ENCODE measurements around the gene CFAP46. TPM values are rescaled to one million over a fixed set of nuclear protein-coding genes. Genes with fewer than 3 reads are reported as not detected.

CFAP46 gene
- total and polyA plus RNA-seq, 4 donors: 3.1 to 18.8 (median 7.1) TPM

GRCh38 chr10:132777441-132777840 lies 164.9 kb downstream of the CFAP46 start:
- H3K27ac ChIP-seq (ENCODE audit: low read depth in 1 of 2, low read length in 1 of 2): no peak overlapping the region
- no peak overlapping the region for H3K4me3 ChIP-seq
- DNase-seq (no peak), ATAC-seq (ENCODE audit: insufficient read depth, low FRiP score) (no peak)
- no peak overlapping the region for H3K9ac ChIP-seq (ENCODE audit: insufficient read depth in 1 of 2, low read length in 2 of 2)
- 93 to 98% methylated on average over 14 of the region's 14 CpGs for WGBS, 2 donors
- peaks cover 0 to 51% (median 4%) of the 10 kb centered on the region in 4 donors for H3K36me3 ChIP-seq (ENCODE audit: control insufficient read depth in 4 of 4, insufficient read depth in 4 of 4, low read length in 4 of 4)
- peaks cover 3 to 4% (median 3%) of the 10 kb centered on the region in 3 donors for H3K27me3 ChIP-seq (ENCODE audit: control insufficient read depth in 3 of 3, insufficient read depth in 3 of 3, low read length in 2 of 3)
- TF ChIP-seq CTCF (IDR thresholded peaks at IDR 0.05; ENCODE audit: control extremely low read depth, extremely low read depth): no peak
- no peaks in the 10 kb centered on the region for H3K4me1 ChIP-seq (ENCODE audit: control insufficient read depth in 5 of 5, insufficient read depth in 5 of 5, low read length in 5 of 5)
- H3K9me3 ChIP-seq (ENCODE audit: control insufficient read depth in 4 of 4, insufficient read depth in 3 of 4, low read length in 3 of 4): peaks cover 0 to 12% (median 0%) of the 10 kb centered on the region in 4 donors

GRCh38 chr10:132776821-132777220 lies 165.5 kb downstream of the CFAP46 start:
- Histone ChIP-seq H3K4me3 (no peak overlapping the region), H3K9ac (ENCODE audit: insufficient read depth in 1 of 2, low read length in 2 of 2) (no peak overlapping the region), H3K27ac (ENCODE audit: low read depth in 1 of 2, low read length in 1 of 2) (no peak overlapping the region), H3K9me3 (ENCODE audit: control insufficient read depth in 4 of 4, insufficient read depth in 3 of 4, low read length in 3 of 4) (peaks cover 0 to 10% (median 0%) of the 10 kb centered on the region in 4 donors), H3K4me1 (ENCODE audit: control insufficient read depth in 5 of 5, insufficient read depth in 5 of 5, low read length in 5 of 5) (no peaks in the 10 kb centered on the region), H3K36me3 (ENCODE audit: control insufficient read depth in 4 of 4, insufficient read depth in 4 of 4, low read length in 4 of 4) (peaks cover 0 to 46% (median 3%) of the 10 kb centered on the region in 4 donors), H3K27me3 (ENCODE audit: control insufficient read depth in 3 of 3, insufficient read depth in 3 of 3, low read length in 2 of 3) (peaks cover 1 to 4% (median 3%) of the 10 kb centered on the region in 3 donors)
- no peak for TF ChIP-seq CTCF (IDR thresholded peaks at IDR 0.05; ENCODE audit: control extremely low read depth, extremely low read depth)
- ATAC-seq (ENCODE audit: insufficient read depth, low FRiP score): no peak
- WGBS, 2 donors: 85 to 97% methylated on average over 18 of the region's 18 CpGs
- no peak for DNase-seq

- Histone ChIP-seq H3K9ac (ENCODE audit: insufficient read depth in 1 of 2, low read length in 2 of 2) (no peak overlapping the region), H3K4me3 (no peak overlapping the region), H3K27ac (ENCODE audit: low read depth in 1 of 2, low read length in 1 of 2) (no peak overlapping the region), H3K36me3 (ENCODE audit: control insufficient read depth in 4 of 4, insufficient read depth in 4 of 4, low read length in 4 of 4) (peaks cover 0 to 41% (median 3%) of the 10 kb centered on the region in 4 donors), H3K27me3 (ENCODE audit: control insufficient read depth in 3 of 3, insufficient read depth in 3 of 3, low read length in 2 of 3) (peaks cover 0 to 3% (median 0%) of the 10 kb centered on the region in 3 donors), H3K4me1 (ENCODE audit: control insufficient read depth in 5 of 5, insufficient read depth in 5 of 5, low read length in 5 of 5) (no peaks in the 10 kb centered on the region), H3K9me3 (ENCODE audit: control insufficient read depth in 4 of 4, insufficient read depth in 3 of 4, low read length in 3 of 4) (peaks cover 0 to 7% (median 0%) of the 10 kb centered on the region in 4 donors)
- no peak for TF ChIP-seq CTCF (IDR thresholded peaks at IDR 0.05; ENCODE audit: control extremely low read depth, extremely low read depth)
- ATAC-seq (ENCODE audit: insufficient read depth, low FRiP score) (no peak), DNase-seq (no peak)
- 95 to 96% methylated on average over 18 of the region's 18 CpGs for WGBS, 2 donors
These were observed 166.2 kb downstream of the CFAP46 start for GRCh38 chr10:132776186-132776585.

All from lung (tissue), 12 donors.